ENCODE data around the gene SLC28A3.
A peak's percentile ranks its signal among the peaks of the same experiment; 100 is the strongest.

Gene SLC28A3

GRCh38 chr9:84343111-84343521 lies 2.6 kb upstream of the SLC28A3 start:
- no peak for DNase-seq (ENCODE audit: low read depth in 2 of 3, low spot score in 1 of 3)

- DNase-seq (ENCODE audit: low read depth in 2 of 3, low spot score in 1 of 3), result no peak
Measured at GRCh38 chr9:84339962-84340361, 596 bp downstream of the SLC28A3 start.

GRCh38 chr9:84339503-84339902 lies 1.1 kb downstream of the SLC28A3 start:
- DNase-seq (ENCODE audit: low read depth in 2 of 3, low spot score in 1 of 3), result no peak

- DNase-seq (ENCODE audit: low read depth in 2 of 3, low spot score in 1 of 3), result no peak
Measured at GRCh38 chr9:84338792-84339191, 1.8 kb downstream of the SLC28A3 start.

- no peak for DNase-seq (ENCODE audit: low read depth in 2 of 3, low spot score in 1 of 3)
Measured at GRCh38 chr9:84337252-84337651, 3.3 kb downstream of the SLC28A3 start.

GRCh38 chr9:84331119-84331809 lies 9.3 kb downstream of the SLC28A3 start:
- no peak for DNase-seq (ENCODE audit: low read depth in 2 of 3, low spot score in 1 of 3)

- DNase-seq (ENCODE audit: low read depth in 2 of 3, low spot score in 1 of 3), result no peak
Measured at GRCh38 chr9:84330246-84330645, 10.3 kb downstream of the SLC28A3 start.

GRCh38 chr9:84327184-84327583 lies 13.4 kb downstream of the SLC28A3 start:
- no peak for DNase-seq (ENCODE audit: low read depth in 2 of 3, low spot score in 1 of 3)

- DNase-seq (ENCODE audit: low read depth in 2 of 3, low spot score in 1 of 3), result no peak
Measured at GRCh38 chr9:84325347-84325973, 15.1 kb downstream of the SLC28A3 start.

GRCh38 chr9:84324811-84325210 lies 15.7 kb downstream of the SLC28A3 start:
- DNase-seq (ENCODE audit: low read depth in 2 of 3, low spot score in 1 of 3), result no peak

GRCh38 chr9:84323858-84324257 lies 16.7 kb downstream of the SLC28A3 start:
- no peak for DNase-seq (ENCODE audit: low read depth in 2 of 3, low spot score in 1 of 3)

- no peak for DNase-seq (ENCODE audit: low read depth in 2 of 3, low spot score in 1 of 3)
Measured at GRCh38 chr9:84322828-84323227, 17.7 kb downstream of the SLC28A3 start.

- no peak for DNase-seq (ENCODE audit: low read depth in 2 of 3, low spot score in 1 of 3)
Measured at GRCh38 chr9:84320231-84320630, 20.3 kb downstream of the SLC28A3 start.

- DNase-seq (ENCODE audit: low read depth in 2 of 3, low spot score in 1 of 3), result no peak
Measured at GRCh38 chr9:84319632-84320031, 20.9 kb downstream of the SLC28A3 start.

GRCh38 chr9:84318981-84319380 lies 21.6 kb downstream of the SLC28A3 start:
- no peak for DNase-seq (ENCODE audit: low read depth in 2 of 3, low spot score in 1 of 3)

GRCh38 chr9:84317563-84317962 lies 23.0 kb downstream of the SLC28A3 start:
- no peak for DNase-seq (ENCODE audit: low read depth in 2 of 3, low spot score in 1 of 3)

GRCh38 chr9:84315278-84315877 lies 25.2 kb downstream of the SLC28A3 start:
- DNase-seq (ENCODE audit: low read depth in 2 of 3, low spot score in 1 of 3), result peak in 2 of 3 donors; percentile 22 to 37

- DNase-seq (ENCODE audit: low read depth in 2 of 3, low spot score in 1 of 3), result no peak
Measured at GRCh38 chr9:84314306-84314705, 26.3 kb downstream of the SLC28A3 start.

- DNase-seq (ENCODE audit: low read depth in 2 of 3, low spot score in 1 of 3), result no peak
Measured at GRCh38 chr9:84310883-84311282, 29.7 kb downstream of the SLC28A3 start.

- DNase-seq (ENCODE audit: low read depth in 2 of 3, low spot score in 1 of 3), result no peak
Measured at GRCh38 chr9:84305497-84306131, 34.9 kb downstream of the SLC28A3 start.

GRCh38 chr9:84304166-84304565 lies 36.4 kb downstream of the SLC28A3 start:
- no peak for DNase-seq (ENCODE audit: low read depth in 2 of 3, low spot score in 1 of 3)

- no peak for DNase-seq (ENCODE audit: low read depth in 2 of 3, low spot score in 1 of 3)
Measured at GRCh38 chr9:84303061-84303460, 37.5 kb downstream of the SLC28A3 start.

All from stimulated activated CD4-positive, alpha-beta T cell treated with anti-CD3 and anti-CD28 coated beads, Interleukin-12 subunit alpha, Interleukin-12 subunit beta, amount 100 ng/mL, for 48 hours (primary cell).